PC-3 (cell line): Measurements from ENCODE around the gene ZFPM1. TPM values are rescaled to one million over a fixed set of nuclear protein-coding genes. Genes with fewer than 3 reads are reported as not detected.
A peak's percentile ranks its signal among the peaks of the same experiment; 100 is the strongest.

Experiments used
- ATAC-seq: fragments of 200-7000 bp; cut with Tn5 transposase; 2 replicates; pipeline ENCODE4 v1.9.1; 2020; ENCODE audit warnings: mild to moderate bottlenecking, moderate library complexity
- BruUV-seq: library from RNA; stranded (reverse); fragments of 400-500 nt; replicated peaks from 2 replicates; lab custom pipeline; 2021; lab: Mats Ljungman, UMichigan
- CTCF ChIA-PET: fragments of 300-600 bp; sonication (Branson Sonifier 250); formaldehyde crosslinking; loops from one replicate; lab custom pipeline; 2022; ENCODE audit warnings: antibody characterized with exemption; lab: Charles Lee
- POLR2A ChIA-PET: fragments of 300-600 bp; sonication (Branson Sonifier 250); formaldehyde crosslinking; loops from one replicate; lab custom pipeline; 2022; ENCODE audit warnings: antibody characterized with exemption; ENCODE audit not compliant: unreplicated experiment; lab: Charles Lee
- DNase-seq: peaks from one replicate; pipeline ENCODE4 v3.0.0-alpha.2; 2015
- H2AFZ ChIP-seq: fragments of 300-600 bp; sonication (generic); 2 replicates; pipeline ENCODE4 v1.6.0; 2016; ENCODE audit warnings: antibody characterized with exemption, low read length
- H3F3A ChIP-seq: fragments of 300-600 bp; sonication (generic); one replicate; pipeline ENCODE4 v1.6.0; 2017; ENCODE audit warnings: antibody characterized with exemption, low read length, control low read depth, mild to moderate bottlenecking; ENCODE audit not compliant: unreplicated experiment
- H3K27ac ChIP-seq: fragments of 300-600 bp; sonication (generic); 2 replicates; pipeline ENCODE4 v1.5.1; 2016; ENCODE audit warnings: mild to moderate bottlenecking, low read length
- H3K27me3 ChIP-seq: fragments of 300-600 bp; sonication (generic); 2 replicates; pipeline ENCODE4 v1.6.1; 2016; ENCODE audit warnings: low read length, mixed read lengths
- H3K36me3 ChIP-seq: fragments of 300-600 bp; sonication (generic); 2 replicates; pipeline ENCODE4 v1.6.1; 2016; ENCODE audit warnings: low read depth, mixed run types, low read length, mixed read lengths
- H3K4me1 ChIP-seq: fragments of 300-600 bp; sonication (generic); 2 replicates; pipeline ENCODE4 v1.5.1; 2016; ENCODE audit warnings: low read length; ENCODE audit not compliant: insufficient read depth
- H3K4me2 ChIP-seq: fragments of 300-600 bp; sonication (generic); 2 replicates; pipeline ENCODE4 v1.6.0; 2016; ENCODE audit warnings: low read length
- H3K4me3 ChIP-seq: fragments of 300-600 bp; sonication (generic); 2 replicates; pipeline ENCODE4 v1.5.1; 2016; ENCODE audit warnings: mild to moderate bottlenecking, low read length, mixed read lengths
- H3K79me2 ChIP-seq: fragments of 300-600 bp; sonication (generic); 2 replicates; pipeline ENCODE4 v1.6.1; 2017; ENCODE audit warnings: low read length, mixed read lengths
- H3K9ac ChIP-seq: fragments of 300-600 bp; sonication (generic); 2 replicates; pipeline ENCODE4 v1.6.0; 2016; ENCODE audit warnings: mild to moderate bottlenecking, low read length
- H3K9me2 ChIP-seq: fragments of 300-600 bp; sonication (generic); replicated peaks from 2 replicates; pipeline ENCODE4 v1.6.1; 2016; ENCODE audit warnings: mixed run types, low read length, mixed read lengths
- H3K9me3 ChIP-seq: fragments of 300-600 bp; sonication (generic); 2 replicates; pipeline ENCODE4 v1.6.1; 2016; ENCODE audit warnings: low read length, mixed read lengths
- H4K20me1 ChIP-seq: fragments of 300-600 bp; sonication (generic); 2 replicates; pipeline ENCODE4 v1.6.1; 2016; ENCODE audit warnings: low read length, mixed read lengths
- EZH2 ChIP-seq: fragments of 300-600 bp; sonication (generic); IDR thresholded peaks from one replicate; pipeline ENCODE4 v1.6.1; 2017; ENCODE audit warnings: antibody characterized with exemption, mild to moderate bottlenecking, low read length; ENCODE audit not compliant: unreplicated experiment
- EZH2phosphoT487 ChIP-seq: fragments of 300-600 bp; sonication (generic); IDR thresholded peaks from 2 replicates; pipeline ENCODE4 v1.6.1; 2018; ENCODE audit warnings: mild to moderate bottlenecking, antibody characterized with exemption, low read length, borderline replicate concordance
- intact Hi-C: fragments of 100-400 bp; cut with micrococcal nuclease; formaldehyde crosslinking; loops from 2 replicates; pipeline ENCODE4 v1.9.0; 2023
- total RNA-seq: library from RNA; depleted of rRNA; stranded (reverse); fragments of >200 nt; gene quantifications from 2 replicates; pipeline ENCODE4 v1.2.3, GENCODE V29; 2014
- TF ChIP-seq, protein P1 (sequence below): fragments of 300-600 bp; sonication (generic); conservative IDR thresholded peaks from 2 replicates; pipeline ENCODE4 v1.5.1; 2017; ENCODE audit warnings: antibody characterized with exemption, low read depth, mild to moderate bottlenecking, low read length

The ZFPM1 gene
- total RNA-seq, 1 experiment from 2014 or later: 4.6 TPM

DNA sequence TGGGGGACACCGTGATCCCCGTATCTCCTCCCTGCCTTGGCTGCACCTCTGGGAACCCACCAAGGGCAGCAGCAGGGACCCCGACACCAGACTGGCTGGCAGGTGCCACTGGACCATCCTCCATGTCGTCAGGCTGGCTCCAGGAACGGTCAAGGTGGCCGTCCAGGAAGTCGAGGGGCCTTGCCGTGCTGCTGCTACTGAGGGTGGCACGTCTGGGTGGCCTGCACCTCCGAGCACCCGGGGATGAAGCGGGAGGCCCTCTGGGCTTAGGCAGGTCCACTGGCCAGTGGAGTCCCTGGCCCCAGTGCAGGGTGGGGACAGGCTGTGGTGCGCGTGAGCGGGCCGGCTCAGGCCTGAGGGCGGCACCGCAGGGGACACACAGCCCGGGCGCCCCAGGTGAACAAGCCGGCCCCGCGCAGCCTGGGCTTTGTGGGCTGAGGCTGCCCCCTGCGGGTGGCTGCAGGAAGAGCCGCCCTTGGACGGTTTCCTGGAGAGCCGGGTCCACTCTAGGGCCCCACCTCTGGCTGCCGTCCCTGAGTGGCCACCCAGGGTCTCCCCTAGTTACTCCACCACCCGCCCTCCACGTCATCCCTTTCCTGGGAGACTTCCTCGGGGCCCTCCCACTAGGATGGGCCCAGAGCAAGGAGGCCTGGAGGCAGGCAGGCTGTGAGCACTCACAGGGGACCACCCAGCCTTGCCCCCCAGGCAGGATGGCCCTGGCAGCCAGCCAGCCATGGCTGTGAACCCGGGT, 74.3 kb downstream of the ZFPM1 start:
- no peaks in the 10 kb centered on the region for H3K9me2 ChIP-seq
- H3K4me2 ChIP-seq: no peak overlapping the region
- ChIA-PET POLR2A (no interaction called here), CTCF (no interaction called here)
- H3F3A ChIP-seq: no peaks in the 10 kb centered on the region
- no peak for TF ChIP-seq EZH2phosphoT487
- TF ChIP-seq, protein P1, sequence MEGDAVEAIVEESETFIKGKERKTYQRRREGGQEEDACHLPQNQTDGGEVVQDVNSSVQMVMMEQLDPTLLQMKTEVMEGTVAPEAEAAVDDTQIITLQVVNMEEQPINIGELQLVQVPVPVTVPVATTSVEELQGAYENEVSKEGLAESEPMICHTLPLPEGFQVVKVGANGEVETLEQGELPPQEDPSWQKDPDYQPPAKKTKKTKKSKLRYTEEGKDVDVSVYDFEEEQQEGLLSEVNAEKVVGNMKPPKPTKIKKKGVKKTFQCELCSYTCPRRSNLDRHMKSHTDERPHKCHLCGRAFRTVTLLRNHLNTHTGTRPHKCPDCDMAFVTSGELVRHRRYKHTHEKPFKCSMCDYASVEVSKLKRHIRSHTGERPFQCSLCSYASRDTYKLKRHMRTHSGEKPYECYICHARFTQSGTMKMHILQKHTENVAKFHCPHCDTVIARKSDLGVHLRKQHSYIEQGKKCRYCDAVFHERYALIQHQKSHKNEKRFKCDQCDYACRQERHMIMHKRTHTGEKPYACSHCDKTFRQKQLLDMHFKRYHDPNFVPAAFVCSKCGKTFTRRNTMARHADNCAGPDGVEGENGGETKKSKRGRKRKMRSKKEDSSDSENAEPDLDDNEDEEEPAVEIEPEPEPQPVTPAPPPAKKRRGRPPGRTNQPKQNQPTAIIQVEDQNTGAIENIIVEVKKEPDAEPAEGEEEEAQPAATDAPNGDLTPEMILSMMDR: peak; percentile 64
- H3K9ac ChIP-seq: no peak overlapping the region
- intact Hi-C loops: loop anchor here (10.0 kb wide), 1 partner anchor 83 kb away; no protein-coding TSS in a partner anchor
- no peaks in the 10 kb centered on the region for H3K36me3 ChIP-seq
- no peak overlapping the region for H3K4me3 ChIP-seq
- H2AFZ ChIP-seq: no peak overlapping the region
- no peaks in the 10 kb centered on the region for H3K9me3 ChIP-seq
- H3K27ac ChIP-seq: no peak overlapping the region
- no TSS peak for BruUV-seq
- no peaks in the 10 kb centered on the region for H3K27me3 ChIP-seq
- no peaks in the 10 kb centered on the region for H3K79me2 ChIP-seq
- no peaks in the 10 kb centered on the region for H4K20me1 ChIP-seq
- DNase-seq: peak; percentile 21
- no peaks in the 10 kb centered on the region for H3K4me1 ChIP-seq
- ATAC-seq: peak; percentile 40; the same call in 1 of the 2 replicates

DNA sequence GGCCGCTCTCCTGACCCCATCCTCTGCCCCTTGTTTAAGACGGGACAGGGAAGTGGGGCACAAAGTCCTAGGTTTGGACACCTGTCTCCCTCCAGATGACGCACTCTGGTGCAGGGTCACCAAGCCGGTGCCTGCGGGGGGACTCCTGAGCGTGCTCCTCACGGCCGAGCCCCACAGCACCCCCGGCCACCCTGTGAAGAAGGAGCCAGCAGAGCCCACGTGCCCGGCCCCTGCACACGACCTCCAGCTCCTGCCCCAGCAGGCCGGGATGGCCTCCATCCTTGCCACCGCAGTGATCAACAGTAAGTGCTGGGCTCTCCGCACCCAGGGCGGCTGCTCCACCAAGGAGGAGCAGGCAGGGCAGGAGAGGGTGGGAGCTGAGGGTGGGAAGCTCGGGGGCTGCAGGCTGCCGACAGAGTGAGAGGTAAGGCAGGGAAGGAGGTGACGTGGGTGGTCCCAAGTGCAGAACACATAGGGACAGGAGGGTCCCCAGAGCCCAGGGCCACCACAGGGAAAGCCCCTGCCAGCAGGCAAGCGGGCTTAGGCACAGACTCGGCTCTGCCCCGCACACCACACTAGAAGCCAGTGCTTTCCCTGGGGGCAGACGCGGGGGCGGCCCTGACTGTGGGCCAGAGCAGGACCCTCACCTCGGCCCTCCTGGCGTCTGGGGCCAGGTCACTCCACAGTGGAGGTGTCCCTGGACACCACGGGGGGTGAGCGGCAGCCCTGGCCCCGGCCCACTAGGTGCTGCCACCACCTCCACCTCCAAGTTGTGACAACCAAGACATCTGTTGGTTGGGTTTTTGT, 75.1 kb downstream of the ZFPM1 start:
- no peak overlapping the region for H3K27ac ChIP-seq
- no peaks in the 10 kb centered on the region for H4K20me1 ChIP-seq
- ATAC-seq: no peak
- H3K4me1 ChIP-seq: no peaks in the 10 kb centered on the region
- no peak overlapping the region for H3K4me3 ChIP-seq
- H3K27me3 ChIP-seq: no peaks in the 10 kb centered on the region
- H3K4me2 ChIP-seq: no peak overlapping the region
- H3K79me2 ChIP-seq: peaks cover 4% of the 10 kb centered on the region; the same call in 1 of the 2 replicates
- no peak for DNase-seq
- POLR2A ChIA-PET: no interaction called here
- TF ChIP-seq, protein P1: no peak
- no peak for TF ChIP-seq EZH2phosphoT487
- TF ChIP-seq EZH2: no peak
- no peak overlapping the region for H3K9ac ChIP-seq
- H3K9me3 ChIP-seq: no peaks in the 10 kb centered on the region
- intact Hi-C loops: loop anchor here (10.0 kb wide), 1 partner anchor 83 kb away; no protein-coding TSS in a partner anchor
- CTCF ChIA-PET: no interaction called here
- no peaks in the 10 kb centered on the region for H3K36me3 ChIP-seq
- H3K9me2 ChIP-seq: no peaks in the 10 kb centered on the region
- BruUV-seq: no TSS peak
- H2AFZ ChIP-seq: no peak overlapping the region
- no peaks in the 10 kb centered on the region for H3F3A ChIP-seq
